Gastroesophageal sphincter (tissue), 4 donors: ENCODE measurements around the gene MYLK3. TPM values are rescaled to one million over a fixed set of nuclear protein-coding genes. Genes with fewer than 3 reads are reported as not detected.
A peak's percentile ranks its signal among the peaks of the same experiment; 100 is the strongest.

ENCODE experiments used
- ATAC-seq: fragments of 150-250 bp; one replicate; pipeline ENCODE4 v1.9.1; 2016; ENCODE audit warnings: mild to moderate bottlenecking, moderate library complexity
- H3K27ac ChIP-seq, 4 donors: fragments of 200-600 bp; sonication (generic) in 3 of 4; 1 replicate in 3 of 4; 2 replicates in 1 of 4; pipeline ENCODE4 v1.5.1; 2016 to 2019
- H3K27me3 ChIP-seq: fragments of 200-600 bp; sonication (generic); one replicate; pipeline ENCODE4 v1.5.1; 2019
- H3K36me3 ChIP-seq, 2 donors: fragments of 200-600 bp; sonication (generic); one replicate each; pipeline ENCODE4 v1.5.1; 2019; ENCODE audit warnings: control low read depth in 1 of 2
- H3K4me1 ChIP-seq, 3 donors: fragments of 200-600 bp; sonication (generic); 1 replicate in 2 of 3; 2 replicates in 1 of 3; pipeline ENCODE4 v1.5.1; 2016 to 2019; ENCODE audit warnings: control low read depth in 2 of 3
- H3K4me3 ChIP-seq, 2 donors: fragments of 200-600 bp; sonication (generic); one replicate each; pipeline ENCODE4 v1.5.1; 2019; ENCODE audit warnings: mild to moderate bottlenecking in 1 of 2, moderate library complexity in 1 of 2
- H3K9me3 ChIP-seq, 3 donors: fragments of 200-600 bp; sonication (generic); one replicate each; pipeline ENCODE4 v1.5.1; 2017 to 2019; ENCODE audit warnings: control low read depth in 2 of 3
- EP300 ChIP-seq: sonication (generic); formaldehyde crosslinking; IDR thresholded peaks from one replicate; pipeline ENCODE4 v1.6.1; 2017; ENCODE audit warnings: antibody characterized with exemption, mild to moderate bottlenecking
- POLR2A ChIP-seq, 2 donors: fragments of 450-650 bp; IDR thresholded peaks; one replicate each; pipeline ENCODE4 v1.6.1; 2017; ENCODE audit warnings: antibody characterized with exemption in 2 of 2, mild to moderate bottlenecking in 2 of 2, moderate library complexity in 1 of 2
- POLR2AphosphoS5 ChIP-seq: sonication (generic); formaldehyde crosslinking; IDR thresholded peaks from one replicate; pipeline ENCODE4 v1.6.1; 2017; ENCODE audit warnings: antibody characterized with exemption
- WGBS, 2 donors: methylation state at CpG; one replicate each; pipeline ENCODE4 v1.1.5; 2018; ENCODE audit warnings: low coverage in 1 of 2; 5-methylcytosine and 5-hydroxymethylcytosine counted together
- total RNA-seq, 4 donors: library from RNA; depleted of rRNA; stranded (reverse); fragments of >200 nt; gene quantifications; one replicate each; pipeline ENCODE4 v1.1.0, GENCODE V29; 2016
- TF ChIP-seq, protein P1 (sequence below), 4 experiments: fragments of 200-600 bp in 2 of 4; fragments of 450-650 bp in 2 of 4; sonication (generic) in 1 of 4; IDR thresholded peaks; one replicate each; pipeline ENCODE4 v1.5.1; 2017 to 2019; ENCODE audit warnings: antibody characterized with exemption in 4 of 4, mild to moderate bottlenecking in 2 of 4, moderate library complexity in 2 of 4

Gene MYLK3
- total RNA-seq, 4 donors from 2014 or later: 0.31 to 2.2 (median 0.54) TPM

DNA sequence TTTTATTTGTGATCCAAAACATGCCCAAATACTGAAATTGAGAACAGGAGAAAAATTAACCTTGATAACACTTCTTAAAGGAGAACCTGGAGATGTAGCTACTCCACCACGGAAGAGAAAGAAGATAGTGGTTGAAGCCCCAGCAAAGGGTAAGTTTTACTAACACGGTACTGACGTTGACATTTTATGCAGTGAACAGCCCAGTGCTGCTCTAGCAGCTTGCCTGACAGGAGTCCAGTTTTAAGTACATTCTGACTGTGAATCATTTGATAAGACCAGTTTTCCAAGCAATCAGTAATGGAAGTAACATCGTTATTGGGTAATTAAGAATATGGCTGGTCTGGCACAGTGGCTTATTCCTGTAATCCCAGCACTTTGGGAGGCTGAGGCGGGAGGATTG lies 52.2 kb downstream of the MYLK3 start:
- no peaks in the 10 kb centered on the region for H3K9me3 ChIP-seq
- TF ChIP-seq POLR2AphosphoS5 (no peak), EP300 (no peak), POLR2A (IDR thresholded peaks at IDR 0.05) (no peak)
- TF ChIP-seq, protein P1, sequence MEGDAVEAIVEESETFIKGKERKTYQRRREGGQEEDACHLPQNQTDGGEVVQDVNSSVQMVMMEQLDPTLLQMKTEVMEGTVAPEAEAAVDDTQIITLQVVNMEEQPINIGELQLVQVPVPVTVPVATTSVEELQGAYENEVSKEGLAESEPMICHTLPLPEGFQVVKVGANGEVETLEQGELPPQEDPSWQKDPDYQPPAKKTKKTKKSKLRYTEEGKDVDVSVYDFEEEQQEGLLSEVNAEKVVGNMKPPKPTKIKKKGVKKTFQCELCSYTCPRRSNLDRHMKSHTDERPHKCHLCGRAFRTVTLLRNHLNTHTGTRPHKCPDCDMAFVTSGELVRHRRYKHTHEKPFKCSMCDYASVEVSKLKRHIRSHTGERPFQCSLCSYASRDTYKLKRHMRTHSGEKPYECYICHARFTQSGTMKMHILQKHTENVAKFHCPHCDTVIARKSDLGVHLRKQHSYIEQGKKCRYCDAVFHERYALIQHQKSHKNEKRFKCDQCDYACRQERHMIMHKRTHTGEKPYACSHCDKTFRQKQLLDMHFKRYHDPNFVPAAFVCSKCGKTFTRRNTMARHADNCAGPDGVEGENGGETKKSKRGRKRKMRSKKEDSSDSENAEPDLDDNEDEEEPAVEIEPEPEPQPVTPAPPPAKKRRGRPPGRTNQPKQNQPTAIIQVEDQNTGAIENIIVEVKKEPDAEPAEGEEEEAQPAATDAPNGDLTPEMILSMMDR (IDR thresholded peaks at IDR 0.05): no peak
- whole genome bisulfite sequencing, 2 donors: 88 to 96% methylated on average over 3 to 5 of the region's 5 CpGs
- H3K27me3 ChIP-seq: no peaks in the 10 kb centered on the region
- H3K4me3 ChIP-seq: no peak overlapping the region
- H3K36me3 ChIP-seq: no peaks in the 10 kb centered on the region
- H3K4me1 ChIP-seq: peaks cover 0 to 2% (median 0%) of the 10 kb centered on the region in 3 donors
- H3K27ac ChIP-seq: no peak overlapping the region
- ATAC-seq: no peak

DNA sequence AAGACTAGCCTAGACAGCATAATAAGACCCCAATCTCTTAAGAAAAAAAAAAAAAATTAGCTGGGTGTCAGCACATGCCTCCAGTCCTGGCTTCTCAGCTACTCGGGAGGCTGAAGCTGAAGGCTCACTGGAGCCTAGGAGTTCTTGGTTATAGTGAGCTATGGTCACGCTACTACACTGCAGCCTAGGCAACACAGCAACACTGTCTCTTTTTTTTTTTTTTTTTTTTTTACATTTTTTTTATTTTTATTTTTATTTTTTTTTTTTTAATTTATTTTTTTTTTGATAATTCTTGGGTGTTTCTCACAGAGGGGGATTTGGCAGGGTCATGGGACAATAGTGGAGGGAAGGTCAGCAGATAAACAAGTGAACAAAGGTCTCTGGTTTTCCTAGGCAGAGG lies 54.5 kb downstream of the MYLK3 start:
- peaks cover 0 to 15% (median 10%) of the 10 kb centered on the region in 3 donors for H3K4me1 ChIP-seq
- no peaks in the 10 kb centered on the region for H3K27me3 ChIP-seq
- no peak overlapping the region for H3K4me3 ChIP-seq
- no peak overlapping the region for H3K27ac ChIP-seq
- TF ChIP-seq POLR2A (IDR thresholded peaks at IDR 0.05) (no peak), POLR2AphosphoS5 (no peak), EP300 (no peak)
- TF ChIP-seq, protein P1 (IDR thresholded peaks at IDR 0.05): no peak
- ATAC-seq: no peak
- H3K36me3 ChIP-seq: no peaks in the 10 kb centered on the region
- 80 to 94% methylated on average over 1 to 2 of the region's 2 CpGs for WGBS, 2 donors
- H3K9me3 ChIP-seq: no peaks in the 10 kb centered on the region

DNA sequence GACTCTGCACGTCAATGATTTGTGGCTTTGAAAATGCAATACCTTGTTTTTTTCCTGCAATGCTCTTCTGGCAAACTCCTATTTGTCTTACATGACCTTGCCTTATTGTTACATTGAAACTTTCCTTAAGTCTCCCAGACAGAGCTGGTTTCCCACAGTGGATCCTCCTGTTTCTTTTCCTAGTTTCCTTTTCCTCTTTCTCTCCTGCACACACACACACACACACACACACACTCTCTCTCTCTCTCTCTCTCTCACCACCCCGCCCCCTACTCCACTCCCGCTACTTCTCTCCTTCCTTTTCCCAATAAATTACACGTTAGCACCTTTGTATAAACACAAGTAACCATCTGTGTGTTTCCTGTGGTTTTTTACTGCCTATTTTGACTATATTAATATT lies 56.4 kb downstream of the MYLK3 start:
- ATAC-seq: no peak
- no peaks in the 10 kb centered on the region for H3K36me3 ChIP-seq
- H3K27ac ChIP-seq: no peak overlapping the region
- no peaks in the 10 kb centered on the region for H3K9me3 ChIP-seq
- H3K27me3 ChIP-seq: no peaks in the 10 kb centered on the region
- whole genome bisulfite sequencing, 2 donors: 54 to 75% methylated on average over 2 to 4 of the region's 4 CpGs
- TF ChIP-seq EP300 (no peak), POLR2AphosphoS5 (no peak), POLR2A (IDR thresholded peaks at IDR 0.05) (no peak)
- TF ChIP-seq, protein P1 (IDR thresholded peaks at IDR 0.05): no peak
- peaks cover 0 to 31% (median 21%) of the 10 kb centered on the region in 3 donors for H3K4me1 ChIP-seq
- no peak overlapping the region for H3K4me3 ChIP-seq

DNA sequence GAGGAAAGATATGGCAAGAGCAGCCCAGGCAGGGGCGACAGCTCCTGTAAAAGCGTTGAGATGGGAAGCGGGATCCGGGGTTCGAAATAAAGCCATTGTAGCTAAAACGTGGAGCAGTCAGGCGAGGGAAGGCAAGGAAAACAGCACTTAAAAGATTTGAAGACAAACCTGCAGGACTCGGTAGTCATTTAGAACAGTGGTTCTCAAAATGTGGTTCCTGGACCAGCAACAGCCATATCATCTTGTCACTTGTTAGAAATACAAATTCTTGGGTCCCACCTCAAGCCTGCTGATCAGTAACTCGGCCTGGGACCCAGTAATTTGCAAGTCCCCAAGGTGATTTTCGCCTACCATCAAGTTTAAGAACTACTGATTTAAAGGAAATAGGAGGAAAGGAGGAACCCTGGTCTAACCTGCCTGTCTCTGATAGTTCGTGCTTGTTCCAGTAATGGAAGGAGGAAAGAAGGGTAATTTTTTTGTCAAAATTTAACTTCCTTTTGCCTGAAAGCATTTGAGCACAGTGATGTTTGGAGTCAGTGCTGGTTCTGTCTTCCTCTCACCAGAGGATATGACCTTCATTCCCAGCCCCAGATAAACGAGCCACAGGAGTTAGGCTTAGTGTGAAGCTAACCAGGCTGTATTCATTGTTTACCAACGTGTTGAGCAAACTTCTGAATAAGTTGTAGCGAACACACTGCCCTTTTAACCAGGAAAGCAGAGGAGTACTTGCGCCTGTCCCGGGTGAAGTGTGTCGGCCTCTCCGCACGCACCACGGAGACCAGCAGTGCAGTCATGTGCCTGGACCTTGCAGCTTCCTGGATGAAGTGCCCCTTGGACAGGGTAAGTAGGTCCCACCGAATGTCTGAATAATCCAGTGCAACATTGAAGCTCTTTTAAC lies 57.6 kb downstream of the MYLK3 start:
- no peaks in the 10 kb centered on the region for H3K27me3 ChIP-seq
- H3K4me3 ChIP-seq: peak overlapping the region; percentile 80 to 82
- no peak for ATAC-seq
- H3K27ac ChIP-seq: peak overlapping the region in 3 of 4 donors; percentile 87 to 95 (median 94)
- TF ChIP-seq EP300: no peak
- TF ChIP-seq POLR2A (IDR thresholded peaks at IDR 0.05): no peak
- no peak for TF ChIP-seq POLR2AphosphoS5
- TF ChIP-seq, protein P1 (IDR thresholded peaks at IDR 0.05): no peak
- no peaks in the 10 kb centered on the region for H3K9me3 ChIP-seq
- no peaks in the 10 kb centered on the region for H3K36me3 ChIP-seq
- WGBS, 2 donors: 0 to 14% methylated on average over 10 to 20 of the region's 21 CpGs
- H3K4me1 ChIP-seq: peaks cover 0 to 43% (median 21%) of the 10 kb centered on the region in 3 donors
